ENCODE results near the gene CENPN. TPM values are rescaled to one million over a fixed set of nuclear protein-coding genes. Genes with fewer than 3 reads are reported as not detected.

CENPN gene
- polyA plus RNA-seq (ENCODE audit: insufficient read length in 4 of 4) = 10 to 100 TPM; 21.1 to 24.4 (median 23.1) TPM

DNA sequence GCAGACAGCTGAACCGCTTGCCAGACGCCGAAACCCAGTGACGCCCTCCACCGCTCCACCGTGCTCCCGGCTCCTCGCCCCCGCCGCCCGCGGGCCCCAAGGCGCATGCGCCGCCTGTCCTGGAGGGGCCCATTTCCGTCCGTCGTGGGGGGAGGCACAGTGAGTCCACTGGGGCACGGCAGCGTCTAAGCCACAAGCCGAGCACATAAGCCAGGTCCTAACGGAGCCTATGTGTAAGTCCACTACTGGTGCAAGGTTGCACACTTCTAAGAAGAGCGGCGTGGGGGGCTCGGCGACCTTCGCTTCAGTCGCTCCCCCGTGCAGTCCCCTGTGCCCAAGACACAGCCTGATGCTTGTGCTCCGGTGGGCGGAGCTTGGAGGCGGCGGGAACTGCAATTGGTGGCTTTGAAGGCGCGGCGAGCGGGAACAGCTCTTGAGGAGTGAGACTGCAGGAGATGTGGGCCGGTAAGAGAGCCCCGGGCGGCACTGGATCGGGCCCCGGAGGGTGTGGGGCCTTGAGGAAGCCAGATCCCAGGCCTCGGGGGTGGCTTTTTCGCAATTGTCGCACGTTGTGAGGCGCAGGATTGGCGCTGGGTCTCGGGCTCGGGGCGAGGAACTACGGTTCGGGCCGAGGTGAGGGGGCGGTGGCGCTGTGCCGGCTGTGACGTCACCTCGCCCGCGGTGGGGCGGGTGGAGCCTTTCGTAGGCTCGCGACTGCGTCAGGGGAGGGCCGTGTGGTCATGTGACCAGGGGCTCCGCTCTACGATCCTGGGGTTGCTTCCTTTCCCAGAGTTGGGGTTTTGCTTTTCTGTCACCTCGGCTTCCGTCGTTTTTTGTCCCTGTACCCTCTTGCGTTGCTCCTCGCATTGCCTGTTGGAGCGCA is at the start of gene CENPN, which contains the start of gene CMC2:
Gene CENPN (plus strand): TSS at position 402 of the 883 bp plus-strand sequence. CDS start 4,726 bp downstream, outside the sequence.
Gene CMC2 (minus strand): TSS at position 73 of the 883 bp plus-strand sequence. CDS start 9,491 bp downstream, outside the sequence.
- peak; percentile 97 to 100 (median 99) for DNase-seq (ENCODE audit: low read depth in 4 of 4, low spot score in 2 of 4)

- no peak for DNase-seq (ENCODE audit: low read depth in 4 of 4, low spot score in 2 of 4)
These were observed 48.7 kb upstream of the CENPN start for GRCh38 chr16:80958284-80958683.

- DNase-seq (ENCODE audit: low read depth in 4 of 4, low spot score in 2 of 4) = no peak
These were observed 44.1 kb upstream of the CENPN start for GRCh38 chr16:80962879-80963278.

DNA sequence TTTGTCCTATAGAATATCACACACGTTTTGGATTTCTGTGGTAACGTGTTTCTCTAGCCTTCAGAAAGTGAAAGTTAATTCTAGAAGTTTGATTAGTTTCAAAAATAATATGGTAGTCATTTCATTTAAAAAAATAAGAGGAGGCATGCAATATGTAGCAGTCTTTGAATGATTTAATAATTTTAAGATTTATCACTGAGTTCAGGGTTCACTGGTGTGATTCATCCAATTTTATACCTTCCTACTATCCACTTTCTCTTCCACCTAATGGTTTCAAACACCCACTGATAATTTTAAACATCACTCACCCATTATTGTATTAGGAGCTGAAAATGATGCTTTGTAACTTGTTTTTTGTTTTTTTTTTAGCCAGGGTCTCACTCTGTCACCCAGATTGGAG is 42.7 kb upstream of the CENPN start:
- no peak for DNase-seq (ENCODE audit: low read depth in 4 of 4, low spot score in 2 of 4)

DNA sequence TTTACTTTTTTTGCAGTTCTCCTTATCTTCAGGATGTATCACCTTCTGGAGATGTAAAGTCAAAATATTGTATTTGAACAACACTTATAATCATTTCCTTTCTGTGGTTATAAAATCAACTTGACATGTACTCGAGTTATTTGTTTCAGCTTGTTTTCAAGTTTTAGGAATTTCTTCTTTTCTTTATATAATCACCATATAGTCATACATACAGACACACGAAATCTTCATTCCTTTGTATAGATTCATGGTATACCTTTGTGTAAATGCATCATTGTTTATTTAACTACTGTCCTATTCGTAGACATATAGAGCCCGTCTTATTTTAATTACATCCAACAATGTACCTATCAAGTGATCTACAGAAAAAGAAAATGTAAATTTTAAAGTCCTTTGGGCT is 40.4 kb upstream of the CENPN start:
- DNase-seq (ENCODE audit: low read depth in 4 of 4, low spot score in 2 of 4) = no peak

DNA sequence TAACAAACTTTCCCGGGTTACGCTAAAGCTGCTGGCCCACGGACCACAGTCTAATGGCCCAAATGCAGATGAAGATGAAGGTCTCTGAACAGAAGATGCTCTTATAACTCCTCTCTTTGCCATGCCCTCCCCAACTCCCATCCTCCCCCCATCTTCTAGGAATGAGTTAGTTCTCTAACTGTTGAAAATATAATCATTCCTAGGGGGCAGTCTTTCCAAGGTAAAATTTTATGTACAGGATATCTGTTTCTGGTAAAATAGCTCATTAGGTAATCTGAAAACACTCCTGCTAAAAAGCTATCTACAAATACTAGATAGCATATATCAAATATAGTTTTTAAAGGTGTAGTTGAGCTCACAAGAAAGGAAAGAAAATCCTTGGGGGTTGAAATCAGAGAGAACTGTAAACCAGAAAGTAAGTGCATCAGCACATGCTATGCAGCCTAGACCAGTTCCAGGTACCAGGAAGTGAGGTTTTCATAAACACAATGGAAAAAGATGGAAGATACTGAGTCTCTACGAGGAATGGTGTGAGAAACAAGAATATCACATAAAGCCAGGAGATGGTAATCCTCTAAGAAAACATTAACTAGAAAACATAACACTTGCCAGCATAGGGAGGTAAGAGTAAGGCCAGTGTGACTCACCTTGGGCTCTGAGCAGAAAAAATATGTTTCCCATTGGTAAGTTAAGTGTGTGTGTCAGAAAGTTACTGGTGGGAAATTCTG is 38.5 kb upstream of the CENPN start:
- DNase-seq (ENCODE audit: low read depth in 4 of 4, low spot score in 2 of 4) = no peak

GRCh38 chr16:80969114-80969484 is 37.9 kb upstream of the CENPN start:
- DNase-seq (ENCODE audit: low read depth in 4 of 4, low spot score in 2 of 4) = no peak

DNA sequence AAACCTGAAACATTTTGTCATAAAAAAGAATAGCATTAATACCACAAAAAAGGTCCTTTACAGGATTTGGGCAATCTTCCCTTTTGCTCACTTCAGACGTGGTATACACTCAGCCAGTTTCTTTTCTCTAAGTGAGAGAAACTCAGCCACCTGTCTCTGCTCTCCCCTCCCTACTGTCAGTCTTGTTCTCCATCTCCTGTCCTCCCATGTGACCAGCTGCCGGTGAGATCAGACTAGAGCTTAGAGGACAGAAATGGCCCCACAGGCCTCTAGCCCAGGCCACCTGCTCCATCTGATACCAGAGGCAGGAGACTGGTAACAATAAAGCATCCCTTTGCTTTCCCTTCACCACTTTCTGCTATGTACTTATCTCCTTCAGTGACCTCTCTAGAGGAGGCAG is 35.2 kb upstream of the CENPN start:
- DNase-seq (ENCODE audit: low read depth in 4 of 4, low spot score in 2 of 4) = no peak

DNA sequence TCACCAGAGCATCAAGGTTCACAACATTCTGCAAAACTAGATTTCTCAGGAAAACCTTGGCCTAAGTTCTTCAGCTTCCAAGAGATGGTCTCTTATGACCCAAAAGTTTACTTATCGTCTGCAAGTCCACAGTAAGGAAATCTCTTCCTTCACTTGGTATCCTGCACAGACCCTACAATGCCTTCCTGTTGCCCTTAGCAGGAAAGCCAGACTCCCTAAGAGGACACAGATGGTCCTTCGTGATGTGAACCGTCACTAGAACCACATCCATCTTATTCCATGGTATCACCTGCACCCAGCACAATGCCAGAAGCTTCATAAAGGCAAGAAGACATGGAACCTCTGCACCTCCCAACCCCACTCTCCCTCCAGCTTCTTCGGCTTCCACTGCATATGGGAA is 34.4 kb upstream of the CENPN start:
- DNase-seq (ENCODE audit: low read depth in 4 of 4, low spot score in 2 of 4) = no peak

GRCh38 chr16:80973991-80974390 is 33.0 kb upstream of the CENPN start:
- no peak for DNase-seq (ENCODE audit: low read depth in 4 of 4, low spot score in 2 of 4)

GRCh38 chr16:80974649-80975376 is 32.2 kb upstream of the CENPN start:
- no peak for DNase-seq (ENCODE audit: low read depth in 4 of 4, low spot score in 2 of 4)

- no peak for DNase-seq (ENCODE audit: low read depth in 4 of 4, low spot score in 2 of 4)
These were observed 30.1 kb upstream of the CENPN start for GRCh38 chr16:80976946-80977345.

DNA sequence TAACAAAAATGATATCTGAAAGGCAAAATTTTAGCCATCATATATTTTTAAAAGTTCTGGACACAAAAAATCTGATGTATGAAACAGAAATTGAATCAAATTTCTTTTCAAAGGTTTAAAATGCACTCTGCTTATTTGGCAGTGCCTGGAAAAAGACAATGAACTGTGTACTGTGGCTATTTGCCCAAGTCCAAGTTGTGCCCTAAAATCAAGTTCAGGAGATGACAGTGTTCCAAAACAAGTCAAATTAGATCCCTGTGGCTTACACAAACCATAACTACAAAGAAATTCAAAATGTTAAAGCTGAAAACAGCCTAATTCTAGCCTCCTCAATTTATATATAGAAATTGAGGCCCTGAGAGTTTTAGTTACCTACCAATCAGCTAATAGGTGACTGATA is 25.9 kb upstream of the CENPN start:
- no peak for DNase-seq (ENCODE audit: low read depth in 4 of 4, low spot score in 2 of 4)

GRCh38 chr16:80982646-80983045 is 24.4 kb upstream of the CENPN start:
- DNase-seq (ENCODE audit: low read depth in 4 of 4, low spot score in 2 of 4) = no peak

- no peak for DNase-seq (ENCODE audit: low read depth in 4 of 4, low spot score in 2 of 4)
These were observed 22.7 kb upstream of the CENPN start for GRCh38 chr16:80984124-80984892.

GRCh38 chr16:80985611-80986010 is 21.4 kb upstream of the CENPN start:
- no peak for DNase-seq (ENCODE audit: low read depth in 4 of 4, low spot score in 2 of 4)

GRCh38 chr16:80986557-80986956 is 20.5 kb upstream of the CENPN start:
- DNase-seq (ENCODE audit: low read depth in 4 of 4, low spot score in 2 of 4) = no peak

- DNase-seq (ENCODE audit: low read depth in 4 of 4, low spot score in 2 of 4) = no peak
These were observed 18.3 kb upstream of the CENPN start for GRCh38 chr16:80988756-80989155.

- DNase-seq (ENCODE audit: low read depth in 4 of 4, low spot score in 2 of 4) = no peak
These were observed 17.2 kb upstream of the CENPN start for GRCh38 chr16:80989801-80990200.

GRCh38 chr16:80990577-80990976 is 16.4 kb upstream of the CENPN start:
- no peak for DNase-seq (ENCODE audit: low read depth in 4 of 4, low spot score in 2 of 4)

Measured in left renal cortex interstitium (tissue), 4 donors.